Cardiac septum (tissue), 1 donor: ENCODE results near the gene STK40. TPM values are rescaled to one million over a fixed set of nuclear protein-coding genes. Genes with fewer than 3 reads are reported as not detected.

ENCODE experiments used
- DNase-seq: peaks from one replicate; pipeline ENCODE4 v3.0.0-alpha.2; 2020; ENCODE audit warnings: low spot score
- intact Hi-C: fragments of 100-400 bp; cut with DNase I; formaldehyde crosslinking; loops from one replicate; pipeline ENCODE4 v1.14.0; 2022
- long read RNA-seq: library from polyadenylated mRNA; unstranded; transcript quantifications from one replicate; pipeline ENCODE4 v2.0.0, GENCODE V29; 2021
- total RNA-seq: library from RNA; stranded (reverse); fragmentation: NEBNext Ultra II Directional; extraction: Animal tissue kit (Norgen Biotek cat#: 25700); gene quantifications from one replicate; pipeline ENCODE4 v1.2.1, GENCODE V29; 2021
- donor health status: DM: no; HTN: no; CAD: no.

Gene STK40
- total RNA-seq, result 75.5 TPM
- long read RNA-seq, transcript STK40-204 (11 exons, 3,621 nt), result major isoform, 41 of 105 reads
- long read RNA-seq, partial matches to known transcripts, result 5 of 105 reads
- long read RNA-seq, other reads (novel, unspliced or antisense), result 59 of 105 reads

DNA sequence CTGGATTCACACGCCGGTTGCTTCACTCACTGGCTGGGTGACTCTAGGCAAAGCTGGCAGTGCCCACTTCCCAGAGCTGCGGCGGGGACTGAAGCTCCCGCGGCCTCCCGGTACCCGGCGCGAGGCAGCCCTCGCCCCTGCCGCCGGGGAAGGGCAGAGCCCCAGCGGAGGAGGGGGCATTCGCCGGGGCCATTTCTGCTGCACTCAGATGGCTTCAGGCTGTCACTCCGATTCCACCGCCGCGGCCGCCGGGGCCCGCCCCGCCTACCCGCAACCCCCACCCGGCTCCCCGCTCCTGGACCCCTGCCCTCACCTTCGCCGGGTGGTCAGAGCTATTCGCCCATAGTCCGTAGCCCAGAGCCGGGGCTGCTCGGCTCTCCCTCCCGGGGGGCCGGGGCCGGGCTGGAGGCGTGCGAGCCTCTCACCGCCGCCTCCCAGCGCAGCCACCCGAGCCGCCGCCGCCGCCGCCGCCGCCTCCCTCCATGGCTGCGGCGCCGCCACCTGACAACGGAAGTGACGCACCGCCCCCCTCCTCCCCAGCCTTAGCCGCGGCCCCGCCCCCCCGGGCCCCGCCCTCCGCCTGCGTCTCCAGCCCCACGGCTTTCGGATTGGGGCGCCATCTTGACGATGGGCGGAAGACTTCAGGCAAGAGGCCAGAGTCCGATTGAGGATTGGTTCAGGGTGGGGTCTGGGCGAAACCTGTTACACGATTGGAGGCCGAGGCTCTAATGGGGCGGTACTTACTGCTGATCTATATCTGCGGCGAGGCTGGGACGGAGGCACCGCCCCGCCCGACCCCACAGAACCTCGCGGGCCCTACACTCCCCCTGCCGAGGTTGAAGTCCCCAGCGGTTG lies at the start of gene STK40:
STK40 (minus strand) TSS at position 515 of the 855 bp plus-strand sequence. CDS start 24,592 bp downstream, outside the sequence.
- intact Hi-C loops, result loop anchor here (2.0 to 5.0 kb wide), 3 partner anchors 13 to 229 kb away; partner anchors contain the start of genes EVA1B and MAP7D1
- DNase-seq, result peak; percentile 99

DNA sequence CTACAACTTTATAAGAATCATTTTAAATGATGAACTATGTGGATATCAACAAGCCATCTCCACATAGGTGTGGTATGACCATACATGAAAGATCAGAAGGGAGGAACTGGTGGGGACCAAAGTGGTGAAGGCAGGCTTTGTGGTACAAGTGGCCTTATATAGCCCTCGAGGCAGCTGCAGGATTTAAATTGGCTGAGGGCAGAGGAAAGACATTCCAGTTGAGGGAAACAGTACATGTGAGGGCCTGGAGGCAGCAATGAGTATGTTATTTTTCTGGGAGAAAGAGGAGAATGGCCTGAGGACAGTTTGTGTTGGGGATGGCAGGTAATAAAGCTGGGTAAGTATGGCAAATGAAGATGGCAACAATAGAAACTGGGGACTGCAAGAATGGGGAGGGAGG lies 47.4 kb upstream of the STK40 start:
- intact Hi-C loops, result no loop called here
- DNase-seq, result no peak

GRCh38 chr1:36432616-36433015 lies 46.9 kb upstream of the STK40 start:
- no peak for DNase-seq
- intact Hi-C loops, result no loop called here

- no peak for DNase-seq
- intact Hi-C loops, result loop anchor here (10.0 kb wide), 1 partner anchor 121 kb away; the partner anchor contains the start of gene SH3D21
Measured at GRCh38 chr1:36425791-36426190, 40.1 kb upstream of the STK40 start.

DNA sequence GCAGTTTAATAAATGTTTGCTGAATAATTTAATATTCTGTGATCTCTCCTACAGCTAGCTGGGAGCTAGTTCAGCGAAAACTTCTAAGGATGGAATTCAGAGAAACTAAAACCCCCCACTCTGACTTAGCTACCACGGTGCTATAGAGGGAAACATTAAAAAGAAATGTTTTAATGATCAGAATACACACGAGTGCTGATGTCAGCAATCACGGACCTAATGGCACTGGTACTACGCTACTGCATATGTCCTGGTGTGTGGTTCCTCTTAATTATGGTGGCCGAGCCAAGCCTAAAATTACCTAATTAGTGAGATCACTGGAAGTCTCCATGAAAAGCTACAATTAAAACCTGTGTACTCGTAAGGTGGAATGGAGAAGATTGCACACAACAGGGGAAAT lies 35.9 kb upstream of the STK40 start:
- intact Hi-C loops, result loop anchor here (2.0 to 10.0 kb wide), 3 partner anchors 79 to 323 kb away; partner anchors contain the start of gene SH3D21
- DNase-seq, result no peak

DNA sequence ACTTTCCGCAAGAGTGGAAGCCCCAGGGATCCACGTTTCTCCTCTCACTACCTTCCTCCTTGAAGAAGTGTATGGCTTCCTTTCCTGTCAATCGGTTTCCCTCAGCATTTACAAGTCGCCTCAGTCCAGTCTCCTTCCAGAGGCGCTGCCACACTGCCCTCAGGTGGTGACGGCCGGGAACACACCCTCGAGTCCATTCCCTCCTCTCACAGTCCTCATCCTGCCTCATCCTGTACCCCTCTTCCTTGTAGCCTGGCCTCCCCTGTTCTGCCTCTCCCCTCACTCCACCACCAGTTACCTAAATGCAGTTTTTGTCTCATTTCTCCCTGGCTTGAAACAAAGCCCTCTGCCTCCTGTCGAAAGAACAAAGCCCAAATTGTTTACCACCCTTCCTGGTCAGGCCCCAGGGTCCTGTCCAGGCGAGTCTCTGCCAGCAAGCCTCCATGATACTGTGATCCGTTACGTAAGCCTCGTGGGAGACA lies 35.2 kb upstream of the STK40 start:
- DNase-seq, result peak; percentile 95
- intact Hi-C loops, result loop anchor here (2.0 to 10.0 kb wide), 3 partner anchors 78 to 322 kb away; partner anchors contain the start of gene SH3D21

- intact Hi-C loops, result loop anchor here (2.0 to 10.0 kb wide), 3 partner anchors 78 to 322 kb away; partner anchors contain the start of gene SH3D21
- no peak for DNase-seq
Measured at GRCh38 chr1:36420409-36420808, 34.7 kb upstream of the STK40 start.

DNA sequence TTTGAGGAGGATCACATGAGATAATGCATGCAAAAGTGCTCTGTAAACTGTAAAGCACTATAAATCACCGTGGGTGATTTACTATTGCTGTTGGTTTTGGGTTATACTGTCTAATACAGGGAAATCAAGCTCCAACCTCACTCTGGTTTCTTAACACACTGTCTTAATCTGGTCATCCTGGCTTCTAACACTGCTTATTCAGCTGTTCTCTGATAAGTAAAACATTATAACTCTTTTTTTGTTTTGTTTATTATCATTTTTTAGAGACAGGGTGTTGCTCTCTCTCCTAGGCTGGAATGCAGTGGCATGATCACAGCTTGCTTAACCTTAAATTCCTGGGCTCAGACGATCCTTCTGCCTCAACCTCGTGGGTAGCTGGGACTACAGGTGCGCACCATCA lies 33.8 kb upstream of the STK40 start:
- no peak for DNase-seq
- intact Hi-C loops, result no loop called here

- intact Hi-C loops, result no loop called here
- DNase-seq, result no peak
Measured at GRCh38 chr1:36419140-36419539, 33.4 kb upstream of the STK40 start.

GRCh38 chr1:36417931-36418330 lies 32.2 kb upstream of the STK40 start:
- intact Hi-C loops, result no loop called here
- no peak for DNase-seq

GRCh38 chr1:36415661-36416326 lies 30.1 kb upstream of the STK40 start:
- no peak for DNase-seq
- intact Hi-C loops, result no loop called here

DNA sequence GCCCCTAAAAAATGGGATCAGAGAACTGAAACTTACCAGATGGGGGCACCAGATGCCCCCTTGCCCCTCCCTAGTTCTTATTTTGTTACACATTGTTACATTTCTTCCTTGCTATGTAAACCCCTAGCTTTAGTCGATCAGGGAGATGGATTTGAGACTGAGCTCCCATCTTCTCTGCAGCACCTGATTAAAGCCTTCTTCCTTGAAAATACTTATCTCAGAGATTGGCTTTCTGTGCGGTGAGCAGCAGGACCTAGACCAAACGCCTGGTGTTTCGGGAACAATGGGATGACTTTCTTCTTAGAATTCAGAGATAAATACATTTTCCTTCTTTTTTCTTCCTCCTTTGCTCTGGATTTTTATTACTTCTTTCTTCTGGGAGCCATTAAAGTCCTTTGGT lies 28.7 kb upstream of the STK40 start:
- no peak for DNase-seq
- intact Hi-C loops, result no loop called here

- intact Hi-C loops, result no loop called here
- DNase-seq, result no peak
Measured at GRCh38 chr1:36411674-36412648, 26.2 kb upstream of the STK40 start.

GRCh38 chr1:36408479-36408878 lies 22.8 kb upstream of the STK40 start:
- intact Hi-C loops, result no loop called here
- DNase-seq, result no peak

- intact Hi-C loops, result no loop called here
- DNase-seq, result no peak
Measured at GRCh38 chr1:36406440-36406839, 20.7 kb upstream of the STK40 start.

- no peak for DNase-seq
- intact Hi-C loops, result loop anchor here (5.0 kb wide), 1 partner anchor 35 kb away; no protein-coding TSS in a partner anchor
Measured at GRCh38 chr1:36402504-36402890, 16.8 kb upstream of the STK40 start.

DNA sequence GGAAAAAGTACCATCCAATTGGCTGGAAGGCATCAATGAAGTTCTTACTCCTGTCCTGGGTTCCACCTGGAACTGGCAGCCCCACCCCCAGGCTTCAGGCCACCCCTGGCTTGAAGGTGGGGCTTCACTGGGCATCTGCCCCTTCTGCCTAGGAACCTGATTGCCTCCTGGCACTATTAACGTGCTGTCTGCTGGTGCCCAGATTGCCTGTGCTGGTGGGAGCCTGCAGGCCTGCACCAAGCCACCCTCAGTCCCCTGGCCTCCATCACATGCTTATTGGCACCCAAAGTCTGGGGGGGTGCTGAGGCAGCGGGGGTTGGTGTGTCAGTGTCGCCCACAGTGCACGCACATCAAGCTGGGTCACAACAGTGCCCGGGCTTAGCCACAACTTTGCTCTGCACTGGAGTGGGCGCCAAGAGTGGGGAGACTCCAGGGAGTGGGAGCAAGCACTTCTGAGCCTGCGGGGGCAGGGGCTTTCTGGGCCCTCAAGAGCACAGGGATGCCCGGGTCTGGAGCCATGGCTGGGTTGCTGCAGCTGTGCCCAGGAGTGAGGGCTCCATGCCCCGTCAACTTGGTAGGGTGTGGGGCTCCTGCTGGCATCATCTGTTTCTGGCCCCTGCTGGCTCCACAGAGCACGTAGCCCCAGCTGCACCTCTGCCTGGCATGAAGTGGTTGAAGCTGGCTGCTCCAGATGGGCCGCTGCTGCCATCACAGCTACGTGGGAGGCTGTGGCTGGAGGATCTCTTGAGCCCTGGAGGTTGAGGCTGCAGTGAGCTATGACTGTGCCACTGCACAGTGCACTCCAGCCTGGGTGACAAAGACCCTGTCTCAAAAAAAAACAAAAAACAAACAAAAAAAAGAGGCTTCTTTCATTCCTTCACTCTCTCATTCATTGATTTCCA lies 16.1 kb upstream of the STK40 start:
- intact Hi-C loops, result loop anchor here (5.0 kb wide), 1 partner anchor 35 kb away; no protein-coding TSS in a partner anchor
- DNase-seq, result no peak
